ENCODE results near the gene HSPB6.
A peak's percentile ranks its signal among the peaks of the same experiment; 100 is the strongest.
"Not testable (repeated sequence)": the region's sequence is repeated elsewhere in the genome, so short reads cannot be mapped to it uniquely, and the experiment has no call there.

Gene HSPB6

DNA sequence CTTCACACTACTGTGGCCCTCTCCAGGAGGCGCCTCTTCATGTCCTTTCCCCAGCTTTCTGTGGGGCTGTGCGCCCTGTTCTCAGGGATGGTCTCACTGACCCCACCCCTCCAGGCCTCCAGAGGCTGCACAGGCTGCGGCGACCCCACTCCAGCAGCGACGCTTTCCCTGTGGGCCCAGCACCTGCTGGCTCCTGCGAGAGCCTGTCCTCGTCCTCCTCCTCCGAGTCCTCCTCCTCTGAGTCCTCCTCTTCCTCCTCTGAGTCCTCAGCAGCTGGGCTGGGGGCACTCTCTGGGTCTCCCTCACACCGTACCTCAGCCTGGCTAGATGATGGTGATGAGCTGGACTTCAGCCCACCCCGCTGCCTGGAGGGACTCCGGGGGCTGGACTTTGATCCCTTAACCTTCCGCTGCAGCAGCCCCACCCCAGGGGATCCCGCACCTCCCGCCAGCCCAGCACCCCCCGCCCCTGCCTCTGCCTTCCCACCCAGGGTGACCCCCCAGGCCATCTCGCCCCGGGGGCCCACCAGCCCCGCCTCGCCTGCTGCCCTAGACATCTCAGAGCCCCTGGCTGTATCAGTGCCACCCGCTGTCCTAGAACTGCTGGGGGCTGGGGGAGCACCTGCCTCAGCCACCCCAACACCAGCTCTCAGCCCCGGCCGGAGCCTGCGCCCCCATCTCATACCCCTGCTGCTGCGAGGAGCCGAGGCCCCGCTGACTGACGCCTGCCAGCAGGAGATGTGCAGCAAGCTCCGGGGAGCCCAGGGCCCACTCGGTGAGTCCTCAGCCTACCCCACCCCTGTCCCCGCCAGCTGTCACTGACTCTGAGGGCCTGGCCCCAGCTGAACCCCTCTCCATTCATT is 29.7 kb upstream of the HSPB6 start:
- DNase-seq (ENCODE audit: low read depth in 2 of 2, low spot score in 1 of 2), result no peak

GRCh38 chr19:35785339-35785627 is 28.5 kb upstream of the HSPB6 start:
- no peak for DNase-seq (ENCODE audit: low read depth in 2 of 2, low spot score in 1 of 2)

- DNase-seq (ENCODE audit: low read depth in 2 of 2, low spot score in 1 of 2), result no peak
Measured at GRCh38 chr19:35784503-35785338, 27.9 kb upstream of the HSPB6 start.

- DNase-seq (ENCODE audit: low read depth in 2 of 2, low spot score in 1 of 2), result no peak
Measured at GRCh38 chr19:35783469-35784434, 26.9 kb upstream of the HSPB6 start.

DNA sequence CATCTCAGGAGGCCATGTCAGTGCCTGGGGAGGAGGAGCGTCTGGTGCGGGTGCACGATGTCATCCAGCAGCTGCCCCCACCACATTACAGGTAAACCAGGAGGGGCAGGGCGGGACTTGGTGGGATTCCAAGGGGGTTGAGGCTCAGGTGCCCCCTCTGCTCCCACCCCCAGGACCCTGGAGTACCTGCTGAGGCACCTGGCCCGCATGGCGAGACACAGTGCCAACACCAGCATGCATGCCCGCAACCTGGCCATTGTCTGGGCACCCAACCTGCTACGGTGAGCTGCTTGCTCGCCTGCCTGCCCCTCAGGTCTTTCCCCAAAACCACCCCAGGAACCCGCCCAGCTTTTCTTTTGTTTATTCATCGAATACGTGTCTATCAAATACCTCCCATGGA is 25.8 kb upstream of the HSPB6 start:
- DNase-seq (ENCODE audit: low read depth in 2 of 2, low spot score in 1 of 2), result no peak

- no peak for DNase-seq (ENCODE audit: low read depth in 2 of 2, low spot score in 1 of 2)
Measured at GRCh38 chr19:35781650-35782049, 24.8 kb upstream of the HSPB6 start.

DNA sequence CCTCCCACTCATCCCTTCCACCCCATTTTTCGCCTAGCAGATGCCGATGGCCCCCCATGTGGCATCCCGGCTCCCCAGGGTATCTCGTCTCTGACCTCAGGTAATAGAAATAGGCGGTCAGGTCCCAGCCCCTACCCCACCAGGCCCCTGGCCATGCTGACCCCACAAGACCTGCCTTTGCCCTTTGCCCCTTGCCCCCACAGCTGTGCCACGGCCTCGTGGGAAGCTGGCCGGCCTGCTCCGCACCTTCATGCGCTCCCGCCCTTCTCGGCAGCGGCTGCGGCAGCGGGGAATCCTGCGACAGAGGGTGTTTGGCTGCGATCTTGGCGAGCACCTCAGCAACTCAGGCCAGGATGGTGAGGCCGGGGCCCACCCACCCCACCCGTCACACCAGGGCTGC is 23.9 kb upstream of the HSPB6 start:
- DNase-seq (ENCODE audit: low read depth in 2 of 2, low spot score in 1 of 2), result no peak

- DNase-seq (ENCODE audit: low read depth in 2 of 2, low spot score in 1 of 2), result no peak
Measured at GRCh38 chr19:35780058-35780457, 23.2 kb upstream of the HSPB6 start.

DNA sequence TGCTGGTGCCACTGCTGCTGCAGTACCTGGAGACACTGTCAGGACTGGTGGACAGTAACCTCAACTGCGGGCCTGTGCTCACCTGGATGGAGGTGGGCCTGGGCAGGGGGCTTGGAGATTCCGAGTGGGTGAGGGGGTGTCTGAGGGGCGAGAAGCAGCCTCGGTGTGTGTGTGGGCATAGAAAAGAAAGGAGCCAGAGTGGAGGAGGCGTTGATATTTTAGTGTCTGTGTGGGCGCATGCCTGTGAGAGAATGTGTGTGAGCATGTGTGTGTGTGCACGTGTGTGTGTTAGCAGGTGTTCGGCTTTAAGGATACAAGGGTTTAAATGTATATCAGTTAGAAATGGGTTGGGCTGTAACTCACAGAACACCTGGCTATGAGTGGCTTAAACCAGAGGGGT is 22.2 kb upstream of the HSPB6 start:
- no peak for DNase-seq (ENCODE audit: low read depth in 2 of 2, low spot score in 1 of 2)

DNA sequence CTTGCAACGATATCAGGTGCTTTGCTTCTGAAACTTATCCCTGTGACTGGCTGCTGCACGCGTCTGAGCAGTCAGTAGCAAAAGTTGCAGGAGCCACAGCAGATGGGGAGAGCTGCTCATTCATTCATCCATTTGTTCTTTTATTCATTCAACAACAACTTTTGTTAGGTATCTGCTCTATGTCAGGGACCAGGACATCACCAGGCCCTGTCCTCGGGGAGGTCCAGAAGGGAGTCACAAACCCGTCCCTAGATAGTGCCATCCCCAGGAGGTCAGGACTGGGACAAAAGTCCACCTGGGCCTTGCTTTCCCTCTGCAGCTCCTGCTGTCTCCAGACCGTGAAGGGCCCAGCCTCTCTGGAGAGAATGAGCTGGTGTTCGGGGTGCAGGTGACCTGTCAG is 21.1 kb upstream of the HSPB6 start:
- no peak for DNase-seq (ENCODE audit: low read depth in 2 of 2, low spot score in 1 of 2)

DNA sequence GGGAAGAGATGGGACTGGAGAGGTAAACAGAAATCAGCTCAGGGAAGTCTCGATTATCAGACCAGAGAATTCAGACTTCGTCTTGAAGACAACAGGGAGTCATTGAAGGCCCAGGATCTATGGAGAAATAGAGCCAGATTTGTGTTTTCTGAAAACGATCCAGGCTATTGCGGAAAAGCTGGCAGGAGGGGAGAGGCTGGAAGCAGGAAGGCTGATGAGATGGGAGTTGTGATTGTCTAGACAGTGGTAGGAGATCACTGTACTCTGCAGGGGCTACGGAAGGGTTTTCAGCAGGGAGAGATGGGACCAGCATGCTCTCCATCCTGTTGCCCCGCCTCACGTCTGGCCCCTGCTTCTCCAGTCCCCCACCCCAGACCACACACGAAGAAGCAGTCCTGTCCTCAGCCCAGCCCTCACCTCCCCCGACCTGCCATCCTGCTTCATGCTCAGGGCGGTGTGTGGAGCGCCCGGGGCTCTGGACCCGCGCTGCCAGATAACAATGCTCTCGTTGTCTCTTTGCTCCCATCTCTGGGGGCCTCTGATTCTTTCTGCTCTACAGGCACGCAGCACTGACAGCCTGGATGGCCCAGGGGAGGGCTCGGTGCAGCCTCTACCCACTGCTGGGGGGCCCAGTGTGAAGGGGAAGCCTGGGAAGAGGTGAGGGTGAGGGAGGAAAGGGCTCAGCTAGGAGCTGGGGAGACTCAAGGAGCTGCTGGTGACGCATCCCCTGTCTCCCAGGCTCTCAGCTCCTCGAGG is 20.4 kb upstream of the HSPB6 start:
- no peak for DNase-seq (ENCODE audit: low read depth in 2 of 2, low spot score in 1 of 2)

GRCh38 chr19:35776102-35776788 is 19.4 kb upstream of the HSPB6 start:
- DNase-seq (ENCODE audit: low read depth in 2 of 2, low spot score in 1 of 2), result no peak

DNA sequence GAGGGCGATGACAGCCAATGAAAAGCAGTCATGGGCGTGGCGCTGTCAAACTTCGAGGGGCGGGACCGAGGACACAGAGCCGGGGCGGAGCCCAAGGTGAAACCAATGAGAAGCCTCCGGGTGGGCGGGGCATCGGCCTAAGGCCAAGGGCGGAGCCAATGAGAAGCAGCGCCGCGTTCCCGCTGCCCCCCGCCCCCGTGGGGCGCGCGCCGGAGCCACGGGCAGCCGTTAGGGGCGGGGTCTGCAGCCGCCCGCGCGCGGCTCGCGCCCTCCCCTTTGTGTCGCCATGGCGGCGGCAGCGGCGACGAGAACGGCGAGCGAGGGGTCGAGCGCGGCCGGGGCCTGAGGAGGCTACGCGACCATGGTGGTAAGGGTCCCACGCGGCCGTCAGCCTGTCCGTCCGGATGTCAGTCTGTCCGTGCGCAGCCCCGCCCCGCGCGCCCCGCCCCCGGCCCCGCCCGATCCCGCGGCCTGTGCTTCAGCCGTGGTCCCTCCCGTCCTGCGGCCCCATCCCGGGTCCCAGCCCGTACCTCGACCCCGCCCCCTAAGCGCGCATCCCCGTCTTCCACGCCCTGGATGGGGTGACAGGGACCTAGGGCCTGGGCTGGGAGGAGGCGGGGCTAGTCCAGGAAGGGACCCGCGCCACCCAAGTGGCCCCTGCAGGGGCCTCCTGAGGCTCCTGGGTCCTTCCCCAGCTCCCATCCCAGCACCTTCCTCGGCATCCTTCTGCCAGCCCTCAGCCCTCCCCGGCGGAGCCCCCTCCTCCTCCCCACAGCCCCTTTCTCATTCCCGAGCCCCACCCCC is 18.7 kb upstream of the HSPB6 start, which contains the start of gene ARHGAP33:
Gene ARHGAP33, plus strand, starts transcription at position 267 of the 804 bp plus-strand sequence. Its CDS starts 95 bp downstream, at position 362.
- peak; percentile 94 to 97 for DNase-seq (ENCODE audit: low read depth in 2 of 2, low spot score in 1 of 2)

DNA sequence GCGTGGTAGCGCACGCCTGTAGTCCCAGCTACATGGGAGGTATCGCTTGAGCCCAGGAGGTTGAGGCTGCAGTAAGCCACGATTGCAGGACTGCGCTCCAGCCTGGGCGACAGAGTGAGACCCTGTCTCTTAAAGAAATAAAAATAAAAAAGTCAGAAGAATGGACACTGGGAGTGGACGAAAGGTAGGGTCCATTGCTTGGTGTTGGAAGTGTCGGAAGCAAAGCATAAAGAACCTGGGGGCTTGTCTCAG is 18.1 kb upstream of the HSPB6 start:
- DNase-seq (ENCODE audit: low read depth in 2 of 2, low spot score in 1 of 2), result no peak

DNA sequence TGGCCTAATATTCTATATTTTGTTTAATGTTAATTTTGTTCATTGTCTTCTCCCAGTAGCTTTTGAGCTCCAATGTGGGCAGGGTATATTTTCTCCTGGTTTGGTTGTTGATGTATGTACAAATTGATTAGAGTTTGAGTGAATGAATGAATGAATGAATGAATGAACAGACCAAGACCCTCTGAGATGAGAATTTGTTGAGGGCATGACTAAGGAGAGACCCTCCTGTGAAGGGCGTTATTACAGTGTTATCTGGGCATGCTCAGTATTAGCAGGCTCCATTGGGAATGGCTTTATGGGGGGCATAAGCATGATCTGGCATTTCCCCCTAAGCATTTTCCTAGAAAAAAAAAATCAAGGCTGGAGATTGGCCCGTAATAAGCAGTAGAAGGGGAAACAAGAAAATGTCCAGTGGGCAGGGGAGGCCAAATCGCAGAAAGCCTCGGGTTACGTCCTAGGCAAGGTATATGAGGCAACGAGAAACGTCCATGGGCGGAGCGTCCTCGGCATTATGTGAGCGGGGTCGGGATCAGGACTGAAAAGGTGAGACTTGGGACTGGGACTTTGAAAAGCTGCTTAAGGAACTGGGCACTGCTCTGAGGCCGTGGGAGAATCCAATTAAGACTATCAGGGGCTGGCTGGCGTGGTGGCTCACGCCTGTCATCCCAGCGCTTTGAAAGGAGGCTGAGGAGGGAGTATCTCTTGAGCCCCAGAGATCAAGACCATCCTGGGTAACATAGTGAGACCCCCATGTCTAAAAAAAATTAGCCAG is 17.6 kb upstream of the HSPB6 start:
- no peak for DNase-seq (ENCODE audit: low read depth in 2 of 2, low spot score in 1 of 2)

DNA sequence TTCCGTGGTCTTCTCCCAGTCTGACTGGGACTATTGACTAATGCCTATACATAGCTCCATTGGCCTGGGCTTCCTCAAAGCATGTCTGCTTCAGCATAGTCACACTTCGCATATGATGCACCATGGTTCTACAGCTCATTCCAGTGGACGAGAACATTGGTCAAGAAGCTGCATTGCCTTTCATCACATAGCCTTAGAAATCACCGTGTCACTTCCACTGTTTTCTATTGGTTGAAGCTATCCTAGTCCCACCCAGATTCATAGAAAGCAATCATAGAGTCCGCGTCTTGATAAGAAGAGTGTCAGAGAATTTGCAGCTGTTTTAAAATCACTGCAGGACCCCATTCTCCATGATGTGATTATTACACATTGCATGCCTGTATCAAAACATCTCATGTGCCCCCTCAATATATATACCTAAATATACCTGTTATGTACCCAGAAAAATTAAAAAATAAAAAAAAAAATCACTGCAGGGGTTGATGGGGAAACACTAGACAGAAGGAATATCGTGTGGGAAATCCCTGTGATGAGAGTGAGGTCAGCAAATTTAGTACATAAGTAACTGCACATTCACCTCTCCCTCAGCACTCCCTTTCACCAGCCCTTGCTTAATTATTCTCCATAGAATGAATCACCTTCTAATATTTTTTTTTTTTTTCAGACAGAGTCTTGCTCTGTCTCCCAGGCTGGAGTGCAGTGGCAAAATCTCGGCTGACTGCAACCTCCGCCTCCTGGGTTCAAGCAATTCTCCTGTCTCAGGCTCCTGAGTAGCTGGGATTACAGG is 16.4 kb upstream of the HSPB6 start:
- no peak for DNase-seq (ENCODE audit: low read depth in 2 of 2, low spot score in 1 of 2)

DNA sequence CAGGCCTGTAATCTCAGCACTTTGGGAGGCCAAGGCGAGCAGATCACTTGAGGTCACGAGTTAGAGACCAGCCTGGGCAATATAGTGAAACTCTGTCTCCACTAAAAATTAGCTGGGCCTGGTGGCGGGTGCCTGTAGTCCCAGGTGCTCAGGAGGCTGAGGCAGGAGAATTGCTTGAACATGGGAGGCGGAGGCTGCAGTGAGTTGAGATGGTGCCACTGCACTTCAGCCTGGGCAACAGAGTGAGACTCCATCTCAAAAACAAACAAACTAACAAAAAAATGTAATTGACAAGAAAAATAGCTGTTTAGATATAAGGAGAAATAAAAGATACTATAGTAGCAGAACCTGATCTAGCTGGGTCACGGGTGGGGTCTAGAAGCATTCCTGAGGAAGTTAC is 15.5 kb upstream of the HSPB6 start:
- DNase-seq (ENCODE audit: low read depth in 2 of 2, low spot score in 1 of 2), result not testable (repeated sequence)

DNA sequence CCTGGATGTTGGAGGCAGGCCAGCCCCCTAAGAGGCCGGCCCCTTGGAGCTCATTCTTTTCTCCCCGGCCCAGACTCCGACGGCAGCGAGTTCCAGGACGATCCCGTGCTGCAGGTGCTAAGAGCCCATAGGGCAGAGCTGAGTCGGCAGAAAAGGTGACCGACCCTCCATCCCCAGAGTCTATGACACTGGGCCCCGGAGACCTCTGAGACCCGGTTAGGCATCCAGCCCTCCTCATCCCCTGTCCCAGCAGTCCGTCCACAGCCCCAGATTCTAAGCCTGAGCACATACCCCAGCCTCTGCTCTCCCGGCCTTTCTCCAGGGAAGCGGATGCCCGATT is 11.2 kb upstream of the HSPB6 start:
- no peak for DNase-seq (ENCODE audit: low read depth in 2 of 2, low spot score in 1 of 2)

Measured in stimulated activated CD8-positive, alpha-beta memory T cell treated with anti-CD3 and anti-CD28 coated beads, Interleukin-4, amount 100 ng/mL, for 1 hour (primary cell).